ENCODE results near the gene PPP1R9A.

The PPP1R9A gene

GRCh38 chr7:95209788-95210187, 302.4 kb downstream of the PPP1R9A start:
- no peak for DNase-seq

- DNase-seq = no peak
Observed at GRCh38 chr7:95213148-95213547, 305.8 kb downstream of the PPP1R9A start.

- no peak for DNase-seq
Observed at GRCh38 chr7:95213809-95214492, 306.6 kb downstream of the PPP1R9A start.

GRCh38 chr7:95219721-95220120, 312.3 kb downstream of the PPP1R9A start:
- no peak for DNase-seq

DNA sequence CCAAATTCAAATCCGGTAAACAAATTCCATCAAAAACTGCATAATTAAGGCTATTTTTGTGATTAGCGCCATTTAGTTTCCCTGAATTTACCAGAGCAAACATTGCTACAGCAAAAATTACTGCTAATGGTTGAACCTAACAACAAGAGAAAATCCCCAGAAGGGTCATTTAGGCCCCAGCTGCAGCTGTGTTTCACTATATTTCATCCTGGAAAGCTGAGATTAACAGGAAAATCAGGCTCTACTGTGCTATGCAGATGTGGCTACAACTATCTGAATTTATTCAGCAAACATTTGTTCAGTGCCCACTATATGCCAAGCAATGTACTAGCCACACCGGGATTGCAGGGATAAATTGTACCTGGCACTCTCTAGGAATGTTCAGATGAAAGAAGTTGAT, 312.9 kb downstream of the PPP1R9A start:
- DNase-seq = no peak

DNA sequence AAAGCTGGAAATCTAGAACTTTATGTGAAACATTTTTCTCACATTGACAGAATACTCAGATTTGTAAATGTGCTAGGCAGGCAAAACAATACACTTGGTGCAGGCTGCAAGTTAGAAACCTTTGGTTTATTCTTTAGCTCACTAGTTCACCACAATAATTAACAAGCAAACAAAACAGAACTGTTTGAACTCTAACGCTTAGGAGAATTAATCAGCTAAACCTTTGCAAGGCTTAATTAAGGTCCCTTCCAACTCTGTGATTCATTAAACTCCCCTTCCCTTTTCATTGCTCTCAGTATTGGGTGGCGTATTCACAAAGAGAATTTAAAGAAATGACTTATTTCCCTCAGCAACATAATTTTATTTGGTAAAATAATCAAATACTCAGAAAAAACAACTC, 317.9 kb downstream of the PPP1R9A start:
- DNase-seq = no peak

DNA sequence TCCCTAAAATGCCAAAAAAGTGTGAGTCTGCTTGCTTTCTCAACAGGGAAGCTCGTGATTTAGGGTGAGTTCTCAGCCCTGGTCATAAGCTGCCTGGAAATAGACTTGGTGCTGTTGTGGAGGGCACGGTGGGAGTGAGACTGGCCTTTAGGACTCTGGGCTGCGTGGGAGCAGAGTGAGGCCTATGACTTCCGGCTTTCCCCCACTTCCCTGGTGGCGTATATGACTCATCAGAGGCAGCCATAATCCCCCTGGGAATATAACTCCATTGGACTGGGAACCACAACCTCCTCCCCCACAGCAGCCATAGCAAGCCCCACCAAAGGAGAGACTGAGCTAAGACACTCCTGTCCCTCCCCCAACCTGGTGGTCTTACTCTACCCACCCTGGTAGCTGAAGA, 321.9 kb downstream of the PPP1R9A start:
- DNase-seq = no peak

DNA sequence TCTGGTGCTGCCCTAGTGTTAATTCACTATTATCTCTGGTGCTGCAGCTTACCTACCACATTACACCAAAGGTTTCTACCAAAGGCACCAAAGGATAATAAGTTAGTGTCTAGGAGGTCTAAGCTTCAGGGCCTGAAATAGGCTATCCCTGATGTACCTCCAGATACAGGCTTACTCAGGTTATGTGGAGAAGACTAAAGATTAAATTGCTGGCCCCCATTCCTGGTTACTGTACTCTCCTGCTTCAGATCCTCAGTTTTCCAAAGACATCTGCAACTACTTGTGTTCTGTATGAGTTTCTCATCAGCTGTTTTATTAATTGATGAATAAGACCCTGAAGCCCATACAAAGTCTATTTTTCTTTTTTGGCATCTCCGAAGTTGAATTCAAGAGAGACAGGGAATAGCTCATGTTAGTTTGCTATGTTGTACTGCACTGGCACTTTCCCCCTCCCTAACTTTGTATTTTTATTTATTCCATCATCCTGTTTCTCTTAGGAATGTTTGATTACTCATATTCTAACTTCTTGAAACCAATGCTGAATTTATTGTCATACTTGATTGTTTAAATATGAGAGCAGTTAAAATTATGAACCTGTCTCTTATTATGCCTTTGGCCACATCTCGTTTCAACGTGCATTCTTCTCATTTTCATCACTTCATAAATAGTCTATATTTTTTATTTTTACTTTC, 331.0 kb downstream of the PPP1R9A start:
- DNase-seq = no peak

DNA sequence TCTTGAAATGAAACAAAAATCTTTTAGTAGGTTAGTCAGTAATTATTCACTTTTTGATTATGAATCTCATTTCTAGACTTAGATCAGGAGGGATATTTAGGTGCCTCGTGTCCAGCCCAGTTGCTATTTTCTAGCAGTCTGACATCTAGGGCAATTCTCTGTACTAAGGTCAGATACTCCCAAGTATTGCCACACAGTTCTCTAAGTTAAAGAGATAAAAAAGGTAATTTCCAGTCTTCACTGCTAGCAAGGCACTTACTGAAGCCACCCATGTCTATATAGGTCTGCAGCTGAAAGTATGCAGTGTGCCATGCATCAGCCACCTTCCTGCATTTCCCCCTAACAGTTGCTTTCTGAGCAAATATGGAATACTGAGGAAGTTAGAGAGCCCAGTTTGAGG, 333.5 kb downstream of the PPP1R9A start:
- no peak for DNase-seq

- DNase-seq = no peak
Observed at GRCh38 chr7:95242266-95242665, 334.9 kb downstream of the PPP1R9A start.

- no peak for DNase-seq
Observed at GRCh38 chr7:95244616-95245015, 337.2 kb downstream of the PPP1R9A start.

DNA sequence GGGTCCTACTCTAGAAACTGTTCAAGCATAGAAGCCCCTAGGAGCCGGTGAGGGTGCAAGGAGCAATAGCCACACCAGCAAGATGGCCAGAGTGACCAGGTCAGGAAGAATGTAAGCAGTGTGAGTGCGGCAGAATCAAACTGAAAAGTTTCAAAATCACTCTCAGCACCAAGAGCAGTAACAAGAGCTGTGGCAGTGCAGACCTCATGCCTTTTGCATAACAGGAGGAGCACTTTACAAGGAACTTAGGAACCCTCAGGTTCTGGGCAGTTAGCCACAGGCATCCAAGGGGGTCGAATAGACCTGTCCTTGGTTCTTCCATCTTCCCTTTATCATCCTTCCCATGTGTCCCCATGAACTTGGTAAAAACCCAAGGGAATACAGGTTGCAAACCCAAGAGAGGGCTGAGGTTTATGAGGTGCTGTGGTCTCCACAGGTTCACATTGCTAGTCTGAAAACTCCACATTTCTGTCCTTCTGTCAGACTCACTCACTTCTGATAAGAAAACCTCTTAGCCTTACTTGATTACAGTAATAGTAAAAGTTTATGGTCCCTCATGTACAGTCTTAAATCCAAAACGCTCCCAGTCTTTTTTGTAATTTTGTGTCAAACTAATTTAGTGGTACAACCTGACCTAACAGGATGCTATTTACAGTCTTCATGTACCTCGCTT, 338.6 kb downstream of the PPP1R9A start:
- no peak for DNase-seq

GRCh38 chr7:95246831-95247370, 339.5 kb downstream of the PPP1R9A start:
- DNase-seq = no peak

DNA sequence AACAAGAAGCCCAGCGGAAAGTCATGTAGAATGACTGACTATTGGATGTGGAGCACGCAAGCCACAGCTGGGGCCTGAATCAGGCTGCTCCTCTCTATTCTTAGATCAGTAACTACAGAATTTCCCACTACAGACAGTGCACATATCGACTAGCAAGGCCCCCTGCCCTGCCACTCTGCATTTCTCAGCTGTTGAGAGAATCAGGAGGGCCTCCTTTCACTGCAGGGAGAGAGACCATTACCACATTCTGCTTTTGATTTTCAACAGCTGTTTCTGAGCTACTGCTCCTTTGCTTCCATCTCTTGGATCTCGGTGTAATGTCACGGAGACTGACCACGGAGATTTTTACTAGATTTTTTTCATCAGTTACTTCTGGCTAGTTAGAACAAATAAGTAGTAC, 343.2 kb downstream of the PPP1R9A start:
- DNase-seq = no peak

GRCh38 chr7:95251966-95252365, 344.6 kb downstream of the PPP1R9A start:
- no peak for DNase-seq

DNA sequence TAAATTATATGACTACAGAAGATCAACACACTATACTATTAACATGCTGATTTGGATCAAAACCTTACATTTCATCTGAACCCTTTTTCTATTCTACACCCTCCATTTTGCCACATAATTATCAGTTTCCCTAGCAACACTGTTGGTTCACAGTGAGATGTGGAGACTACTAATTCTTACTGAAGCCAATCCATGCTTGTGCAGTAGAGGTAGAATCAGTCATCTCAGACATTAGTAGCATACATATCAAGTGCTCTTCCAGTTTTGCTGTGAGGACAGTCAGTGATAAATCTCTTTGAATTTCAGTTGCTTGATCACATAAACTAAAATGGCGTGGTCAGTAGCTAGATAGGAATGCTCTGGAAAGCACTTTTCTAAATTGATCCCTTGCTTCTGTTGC, 346.6 kb downstream of the PPP1R9A start:
- no peak for DNase-seq

DNA sequence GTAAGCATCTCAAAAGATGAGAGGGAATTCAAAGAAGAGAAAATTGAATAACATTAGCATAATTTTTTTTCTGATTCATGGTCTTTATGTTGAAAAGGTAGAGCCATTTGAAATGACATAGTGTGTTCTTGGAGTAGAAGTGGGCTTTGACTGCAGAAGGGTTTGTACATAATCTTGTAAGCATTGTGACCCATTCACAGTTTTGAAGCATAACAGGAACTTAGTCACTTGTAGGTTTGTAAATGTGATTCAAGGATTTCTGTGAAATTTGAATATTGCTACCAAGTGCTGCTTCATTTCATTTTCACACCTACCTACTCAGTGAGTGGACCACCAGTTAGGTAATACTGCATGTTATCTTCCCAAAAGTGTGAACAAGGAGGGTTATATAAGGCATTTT, 348.3 kb downstream of the PPP1R9A start:
- no peak for DNase-seq

- DNase-seq = no peak
Observed at GRCh38 chr7:95261895-95262415, 354.6 kb downstream of the PPP1R9A start.

GRCh38 chr7:95262875-95263274, 355.5 kb downstream of the PPP1R9A start:
- DNase-seq = no peak

GRCh38 chr7:95263785-95264362, 356.5 kb downstream of the PPP1R9A start:
- DNase-seq = no peak

GRCh38 chr7:95264363-95264891, 357.0 kb downstream of the PPP1R9A start:
- no peak for DNase-seq

- no peak for DNase-seq
Observed at GRCh38 chr7:95265634-95266033, 358.2 kb downstream of the PPP1R9A start.

GRCh38 chr7:95267754-95268153, 360.4 kb downstream of the PPP1R9A start:
- DNase-seq = no peak

Data from activated T-cell treated with anti-CD3 and anti-CD28 coated beads for 4 hours (primary cell).